ENCODE measurements around the gene CWH43. TPM values are rescaled to one million over a fixed set of nuclear protein-coding genes. Genes with fewer than 3 reads are reported as not detected.

Gene CWH43
- total and polyA plus RNA-seq, 2 donors (not counting 3 experiments of a cell fraction or from before 2014, with no cell fraction given), result not detected

DNA sequence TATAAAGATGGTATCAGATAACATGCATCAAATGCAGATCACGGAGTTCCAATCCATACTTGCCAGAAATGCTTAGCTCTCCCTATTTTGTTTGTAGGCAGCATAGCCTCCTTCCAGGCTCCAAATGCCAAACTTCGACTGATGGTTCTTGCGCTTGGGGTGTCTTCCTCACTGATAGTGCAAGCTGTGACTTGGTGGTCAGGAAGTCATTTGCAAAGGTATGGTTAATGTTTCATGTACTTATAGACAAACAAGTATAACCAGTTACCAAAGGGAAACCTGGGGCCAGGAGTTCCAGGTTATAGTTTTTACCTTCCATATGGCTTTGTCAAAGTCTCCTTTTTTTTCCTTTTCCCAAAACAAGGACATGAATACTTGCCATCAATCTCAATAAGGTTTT lies 5.3 kb downstream of the CWH43 start:
- intact Hi-C loops (cut with micrococcal nuclease), result loop anchor here (5.0 kb wide), 1 partner anchor 624 kb away; no protein-coding TSS in a partner anchor
- BruUV-seq (replicated peaks), result no TSS peak
- no peak overlapping the region for H2AFZ ChIP-seq (ENCODE audit: low read depth, low read length)
- H3K9me1 ChIP-seq (replicated peaks; ENCODE audit: control insufficient read depth, extremely low read depth, insufficient read depth, low read length), result no peaks in the 10 kb centered on the region
- H3K79me2 ChIP-seq (ENCODE audit: control insufficient read depth, insufficient read depth, low read length), result no peaks in the 10 kb centered on the region
- no peaks in the 10 kb centered on the region for H4K20me1 ChIP-seq (replicated peaks; ENCODE audit: control insufficient read depth, extremely low read depth, insufficient read depth, low read length)
- FAIRE-seq, result no peak
- CTCF ChIA-PET, result no interaction called here
- no peak overlapping the region for H3K4me3 ChIP-seq (replicated peaks in 1 of 3; ENCODE audit: insufficient read depth in 1 of 3, low read depth in 1 of 3, low read length in 3 of 3)
- DNase-seq (ENCODE audit: low read depth, low spot score), result no peak
- POLR2A ChIA-PET, result no interaction called here
- dilution Hi-C loops (cut with MboI; ENCODE audit: extremely low pct_ligation_motif_present, low sequenced_read_pairs), result no loop called here
- no peaks in the 10 kb centered on the region for H3K36me3 ChIP-seq (ENCODE audit: control insufficient read depth in 2 of 2, extremely low read depth in 1 of 2, insufficient read depth in 2 of 2, low read length in 2 of 2)
- H3K27me3 ChIP-seq (ENCODE audit: control insufficient read depth in 2 of 2, insufficient read depth in 2 of 2, low read length in 2 of 2), result peaks cover 17 to 24% of the 10 kb centered on the region in 2 experiments
- no peak overlapping the region for H3K27ac ChIP-seq (ENCODE audit: insufficient read depth, low read depth, low read length)
- H3K4me2 ChIP-seq (ENCODE audit: insufficient read depth, low read length), result no peak overlapping the region
- no peaks in the 10 kb centered on the region for H3K9me3 ChIP-seq (replicated peaks; ENCODE audit: control insufficient read depth, insufficient read depth, low read length)
- no peak for TF ChIP-seq POLR2AphosphoS5 (IDR thresholded peaks at IDR 0.05; ENCODE audit: insufficient read depth, low read depth, low read length)
- no peak for TF ChIP-seq GATA2 (IDR thresholded peaks at IDR 0.05; ENCODE audit: insufficient read depth, insufficient read length, low read depth, low read length)
- TF ChIP-seq, protein P1, sequence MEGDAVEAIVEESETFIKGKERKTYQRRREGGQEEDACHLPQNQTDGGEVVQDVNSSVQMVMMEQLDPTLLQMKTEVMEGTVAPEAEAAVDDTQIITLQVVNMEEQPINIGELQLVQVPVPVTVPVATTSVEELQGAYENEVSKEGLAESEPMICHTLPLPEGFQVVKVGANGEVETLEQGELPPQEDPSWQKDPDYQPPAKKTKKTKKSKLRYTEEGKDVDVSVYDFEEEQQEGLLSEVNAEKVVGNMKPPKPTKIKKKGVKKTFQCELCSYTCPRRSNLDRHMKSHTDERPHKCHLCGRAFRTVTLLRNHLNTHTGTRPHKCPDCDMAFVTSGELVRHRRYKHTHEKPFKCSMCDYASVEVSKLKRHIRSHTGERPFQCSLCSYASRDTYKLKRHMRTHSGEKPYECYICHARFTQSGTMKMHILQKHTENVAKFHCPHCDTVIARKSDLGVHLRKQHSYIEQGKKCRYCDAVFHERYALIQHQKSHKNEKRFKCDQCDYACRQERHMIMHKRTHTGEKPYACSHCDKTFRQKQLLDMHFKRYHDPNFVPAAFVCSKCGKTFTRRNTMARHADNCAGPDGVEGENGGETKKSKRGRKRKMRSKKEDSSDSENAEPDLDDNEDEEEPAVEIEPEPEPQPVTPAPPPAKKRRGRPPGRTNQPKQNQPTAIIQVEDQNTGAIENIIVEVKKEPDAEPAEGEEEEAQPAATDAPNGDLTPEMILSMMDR (IDR thresholded peaks at IDR 0.05; ENCODE audit: extremely low read depth in 1 of 2, insufficient read depth in 1 of 2, low read depth in 1 of 2, low read length in 2 of 2), result no peak
- TF ChIP-seq POLR2A (IDR thresholded peaks at IDR 0.05; ENCODE audit: low read depth, low read length), result no peak
- no peak for TF ChIP-seq EZH2 (IDR thresholded peaks at IDR 0.05; ENCODE audit: borderline replicate concordance, low read depth, low read length, severe bottlenecking)
- TF ChIP-seq JUN (IDR thresholded peaks at IDR 0.05; ENCODE audit: borderline replicate concordance, insufficient read depth, insufficient read length, low read depth), result no peak
- no peak for TF ChIP-seq MYC (IDR thresholded peaks at IDR 0.05; ENCODE audit: low read depth, low read length)
- no peak for TF ChIP-seq FOS (IDR thresholded peaks at IDR 0.05; ENCODE audit: borderline replicate concordance, insufficient read depth, low read length)
- TF ChIP-seq, protein P2, sequence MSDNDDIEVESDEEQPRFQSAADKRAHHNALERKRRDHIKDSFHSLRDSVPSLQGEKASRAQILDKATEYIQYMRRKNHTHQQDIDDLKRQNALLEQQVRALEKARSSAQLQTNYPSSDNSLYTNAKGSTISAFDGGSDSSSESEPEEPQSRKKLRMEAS (IDR thresholded peaks at IDR 0.05; ENCODE audit: insufficient read depth, insufficient read length), result no peak
- no peaks in the 10 kb centered on the region for H3K4me1 ChIP-seq (ENCODE audit: control insufficient read depth, extremely low read depth, insufficient read depth, low read length)
- no peak overlapping the region for H3K9ac ChIP-seq (replicated peaks; ENCODE audit: extremely low read depth, insufficient read depth, low read length)
